HEK293 (cell line): ENCODE data around the gene ABLIM2.

Experiments
- ZNF335 ChIP-seq: fragments of 450-650 bp; formaldehyde crosslinking; conservative IDR thresholded peaks from 2 replicates; pipeline ENCODE4 v1.5.1; 2016; ENCODE audit warnings: missing biosample characterization, missing genetic modification characterization
- ZNF629 ChIP-seq: fragments of 450-650 bp; formaldehyde crosslinking; IDR thresholded peaks from 2 replicates; pipeline ENCODE4 v1.5.1; 2017; ENCODE audit warnings: missing biosample characterization, missing genetic modification characterization
- ZNF768 ChIP-seq: fragments of 450-650 bp; formaldehyde crosslinking; IDR thresholded peaks from 2 replicates; pipeline ENCODE4 v1.5.1; 2018; ENCODE audit warnings: missing biosample characterization, mild to moderate bottlenecking, missing genetic modification characterization
- ZNF785 ChIP-seq: fragments of 450-650 bp; formaldehyde crosslinking; IDR thresholded peaks from 2 replicates; pipeline ENCODE4 v1.5.1; 2016; ENCODE audit warnings: missing biosample characterization, missing genetic modification characterization
- ZNF830 ChIP-seq: fragments of 450-650 bp; IDR thresholded peaks from 2 replicates; pipeline ENCODE4 v1.5.0; 2018; ENCODE audit warnings: missing biosample characterization, missing genetic modification characterization, low read depth, mild to moderate bottlenecking, moderate library complexity
- TF ChIP-seq, protein P1 (sequence below): fragments of 450-650 bp; formaldehyde crosslinking; IDR thresholded peaks from 2 replicates; pipeline ENCODE4 v1.5.1; 2016; ENCODE audit warnings: missing biosample characterization, missing genetic modification characterization
- TF ChIP-seq, protein P2 (sequence below): IDR thresholded peaks from 2 replicates; pipeline ENCODE4 v1.6.1; 2011; ENCODE audit warnings: mild to moderate bottlenecking, low read depth, low read length, borderline replicate concordance

- TF ChIP-seq, protein P1, sequence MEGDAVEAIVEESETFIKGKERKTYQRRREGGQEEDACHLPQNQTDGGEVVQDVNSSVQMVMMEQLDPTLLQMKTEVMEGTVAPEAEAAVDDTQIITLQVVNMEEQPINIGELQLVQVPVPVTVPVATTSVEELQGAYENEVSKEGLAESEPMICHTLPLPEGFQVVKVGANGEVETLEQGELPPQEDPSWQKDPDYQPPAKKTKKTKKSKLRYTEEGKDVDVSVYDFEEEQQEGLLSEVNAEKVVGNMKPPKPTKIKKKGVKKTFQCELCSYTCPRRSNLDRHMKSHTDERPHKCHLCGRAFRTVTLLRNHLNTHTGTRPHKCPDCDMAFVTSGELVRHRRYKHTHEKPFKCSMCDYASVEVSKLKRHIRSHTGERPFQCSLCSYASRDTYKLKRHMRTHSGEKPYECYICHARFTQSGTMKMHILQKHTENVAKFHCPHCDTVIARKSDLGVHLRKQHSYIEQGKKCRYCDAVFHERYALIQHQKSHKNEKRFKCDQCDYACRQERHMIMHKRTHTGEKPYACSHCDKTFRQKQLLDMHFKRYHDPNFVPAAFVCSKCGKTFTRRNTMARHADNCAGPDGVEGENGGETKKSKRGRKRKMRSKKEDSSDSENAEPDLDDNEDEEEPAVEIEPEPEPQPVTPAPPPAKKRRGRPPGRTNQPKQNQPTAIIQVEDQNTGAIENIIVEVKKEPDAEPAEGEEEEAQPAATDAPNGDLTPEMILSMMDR (tag by site-specific recombination): no peak
- TF ChIP-seq ZNF768 (no peak), ZNF785 (tag by site-specific recombination) (no peak), ZNF335 (tag by site-specific recombination) (no peak), ZNF830 (tag by site-specific recombination) (no peak), ZNF629 (no peak)
- TF ChIP-seq, protein P2, sequence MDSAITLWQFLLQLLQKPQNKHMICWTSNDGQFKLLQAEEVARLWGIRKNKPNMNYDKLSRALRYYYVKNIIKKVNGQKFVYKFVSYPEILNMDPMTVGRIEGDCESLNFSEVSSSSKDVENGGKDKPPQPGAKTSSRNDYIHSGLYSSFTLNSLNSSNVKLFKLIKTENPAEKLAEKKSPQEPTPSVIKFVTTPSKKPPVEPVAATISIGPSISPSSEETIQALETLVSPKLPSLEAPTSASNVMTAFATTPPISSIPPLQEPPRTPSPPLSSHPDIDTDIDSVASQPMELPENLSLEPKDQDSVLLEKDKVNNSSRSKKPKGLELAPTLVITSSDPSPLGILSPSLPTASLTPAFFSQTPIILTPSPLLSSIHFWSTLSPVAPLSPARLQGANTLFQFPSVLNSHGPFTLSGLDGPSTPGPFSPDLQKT: no peak
Observed at GRCh38 chr4:8089862-8090261, 68.8 kb downstream of the ABLIM2 start.
